ENCODE results near the gene CARNS1.
"Not testable (repeated sequence)": the region's sequence is repeated elsewhere in the genome, so short reads cannot be mapped to it uniquely, and the experiment has no call there.

CARNS1 gene

GRCh38 chr11:67465530-67465929 lies 50.1 kb downstream of the CARNS1 start:
- DNase-seq (ENCODE audit: low read depth): not testable (repeated sequence)

- DNase-seq (ENCODE audit: low read depth): no peak
Observed at GRCh38 chr11:67466367-67466766, 50.9 kb downstream of the CARNS1 start.

- DNase-seq (ENCODE audit: low read depth): no peak
Observed at GRCh38 chr11:67466962-67467771, 51.7 kb downstream of the CARNS1 start.

- DNase-seq (ENCODE audit: low read depth): no peak
Observed at GRCh38 chr11:67468056-67468455, 52.6 kb downstream of the CARNS1 start.

GRCh38 chr11:67468456-67468758 lies 52.9 kb downstream of the CARNS1 start:
- no peak for DNase-seq (ENCODE audit: low read depth)

DNA sequence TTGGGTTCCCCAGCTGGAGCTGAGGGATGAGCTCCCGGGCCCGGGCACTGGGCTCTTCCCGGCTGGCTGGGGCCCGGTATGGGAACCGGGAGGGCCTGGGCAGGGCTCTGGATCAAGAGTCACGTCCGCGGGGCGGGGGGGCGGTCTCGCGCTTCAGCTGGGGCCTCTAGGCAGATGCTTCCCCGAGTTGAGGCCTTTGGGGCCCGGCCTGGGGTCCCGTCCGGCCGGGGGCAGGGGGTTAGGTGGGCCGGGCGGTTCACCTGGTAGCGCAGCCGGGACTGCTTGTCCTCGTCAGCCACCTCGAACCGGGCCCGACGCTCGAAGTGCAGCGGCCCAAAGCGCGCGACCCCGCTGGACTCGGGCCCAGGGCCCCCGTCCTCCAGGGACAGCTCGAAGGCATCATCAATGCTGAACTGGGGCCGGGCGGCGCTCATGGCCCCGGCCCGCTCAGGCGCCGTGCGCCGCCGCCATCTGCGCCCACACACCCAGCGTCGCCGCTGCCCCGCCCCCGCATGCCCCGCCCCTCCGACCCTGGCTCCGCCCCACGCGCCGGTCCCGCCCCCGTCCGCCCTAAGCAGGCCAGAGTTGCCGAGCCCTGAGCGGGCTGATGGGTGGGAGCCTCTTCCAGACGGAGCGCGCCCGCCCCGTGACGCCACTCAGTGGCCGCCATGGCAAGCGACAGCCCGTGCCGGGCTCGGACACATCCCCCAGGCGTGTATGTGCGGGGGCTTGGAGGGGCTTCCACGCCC lies 53.5 kb downstream of the CARNS1 start, which contains the start of gene TMEM134:
Gene TMEM134, minus strand, starts transcription at position 493 of the 749 bp plus-strand sequence. Its CDS starts 59 bp downstream, at position 434.
- DNase-seq (ENCODE audit: low read depth): peak; percentile 86

DNA sequence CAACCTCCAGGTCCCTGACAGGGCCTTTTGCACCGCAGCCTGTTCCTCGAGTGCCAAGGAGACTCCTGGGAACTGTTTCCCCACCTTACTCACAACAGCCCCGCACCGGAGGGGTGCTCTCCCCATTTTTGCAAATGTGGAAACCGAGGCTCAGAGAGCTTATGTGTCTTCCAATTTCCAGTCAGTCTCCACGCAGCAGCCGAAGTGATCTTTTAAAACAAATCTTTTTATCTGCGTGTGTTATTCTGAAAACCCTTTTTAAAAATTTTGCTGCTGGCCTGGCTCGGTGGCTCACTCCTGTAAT lies 54.0 kb downstream of the CARNS1 start:
- no peak for DNase-seq (ENCODE audit: low read depth)

- no peak for DNase-seq (ENCODE audit: low read depth)
Observed at GRCh38 chr11:67470337-67471002, 55.0 kb downstream of the CARNS1 start.

- DNase-seq (ENCODE audit: low read depth): no peak
Observed at GRCh38 chr11:67472882-67473281, 57.4 kb downstream of the CARNS1 start.

All from stimulated activated CD8-positive, alpha-beta memory T cell treated with anti-CD3 and anti-CD28 coated beads, Interleukin-4, amount 100 ng/mL, for 24 hours (primary cell).